ENCODE data around the gene CACNA2D4.

DNA sequence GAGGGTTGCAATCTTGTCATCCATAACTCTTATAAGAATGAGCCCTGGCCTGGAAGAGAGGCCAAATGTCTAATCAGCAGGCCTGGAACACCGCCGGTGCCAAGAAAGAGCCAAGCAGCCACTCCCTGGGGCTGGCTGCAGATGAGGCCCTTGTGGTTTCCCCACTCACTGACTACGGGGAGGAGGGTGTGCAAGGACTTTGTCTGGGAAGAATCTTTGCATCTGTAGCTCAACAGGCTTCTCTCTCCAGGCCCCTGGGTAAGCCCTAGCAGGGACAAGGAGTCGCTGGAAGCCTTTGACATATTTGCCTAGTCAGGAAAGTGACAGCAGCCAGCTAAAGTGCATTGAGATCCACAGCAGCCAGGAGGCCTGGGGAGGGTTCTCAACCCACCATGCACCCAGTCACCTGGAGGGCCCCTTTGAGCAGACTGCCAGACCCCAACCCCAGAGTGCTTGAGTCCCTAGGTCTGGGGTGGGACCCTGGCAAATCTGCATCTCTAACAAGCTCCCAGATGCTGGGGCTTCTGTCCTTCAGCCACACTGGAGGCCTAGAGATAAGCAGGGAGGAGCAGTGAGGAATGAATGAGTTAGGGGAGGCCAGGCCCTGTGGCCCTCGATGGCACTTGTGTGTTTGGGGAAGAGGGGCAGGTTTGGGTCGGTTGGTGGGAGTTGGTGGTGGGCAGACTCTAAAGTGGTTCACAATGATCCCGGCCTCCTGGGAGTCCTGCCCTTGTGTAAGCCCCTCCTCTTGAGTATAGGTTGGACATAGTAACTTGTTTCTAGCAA, 112.0 kb downstream of the CACNA2D4 start:
- TF ChIP-seq NFRKB (IDR thresholded peaks at IDR 0.05), result no peak
- no peak for TF ChIP-seq FOXM1 (IDR thresholded peaks at IDR 0.05; ENCODE audit: borderline replicate concordance)
- no peak for TF ChIP-seq SUZ12 (IDR thresholded peaks at IDR 0.05)
- TF ChIP-seq BHLHE40 (IDR thresholded peaks at IDR 0.05; ENCODE audit: borderline replicate concordance), result no peak
- no peak for TF ChIP-seq SP1 (IDR thresholded peaks at IDR 0.05)
- TF ChIP-seq, protein P1, sequence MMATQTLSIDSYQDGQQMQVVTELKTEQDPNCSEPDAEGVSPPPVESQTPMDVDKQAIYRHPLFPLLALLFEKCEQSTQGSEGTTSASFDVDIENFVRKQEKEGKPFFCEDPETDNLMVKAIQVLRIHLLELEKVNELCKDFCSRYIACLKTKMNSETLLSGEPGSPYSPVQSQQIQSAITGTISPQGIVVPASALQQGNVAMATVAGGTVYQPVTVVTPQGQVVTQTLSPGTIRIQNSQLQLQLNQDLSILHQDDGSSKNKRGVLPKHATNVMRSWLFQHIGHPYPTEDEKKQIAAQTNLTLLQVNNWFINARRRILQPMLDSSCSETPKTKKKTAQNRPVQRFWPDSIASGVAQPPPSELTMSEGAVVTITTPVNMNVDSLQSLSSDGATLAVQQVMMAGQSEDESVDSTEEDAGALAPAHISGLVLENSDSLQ (IDR thresholded peaks at IDR 0.05), result no peak
- TF ChIP-seq L3MBTL2 (conservative IDR thresholded peaks at IDR 0.05), result no peak
- no peak for TF ChIP-seq TARDBP (IDR thresholded peaks at IDR 0.05)
- TF ChIP-seq FOXK2 (IDR thresholded peaks at IDR 0.05), result no peak
- no peak for TF ChIP-seq HDGF (IDR thresholded peaks at IDR 0.05; ENCODE audit: borderline replicate concordance)
- no peak for TF ChIP-seq ZNF384 (IDR thresholded peaks at IDR 0.05)
- TF ChIP-seq FOXA1 (IDR thresholded peaks at IDR 0.05), result no peak
- TF ChIP-seq LEF1 (IDR thresholded peaks at IDR 0.05; ENCODE audit: borderline replicate concordance), result no peak

Measured in HEK293T (cell line).